Panc1 (cell line): ENCODE measurements around the gene MRPL11.

Source experiments
- POLR2AphosphoS5 ChIP-seq: IDR thresholded peaks from 2 replicates; pipeline ENCODE4 v1.6.1; 2012; ENCODE audit warnings: mild to moderate bottlenecking, low read depth, low read length, moderate library complexity
- SIN3A ChIP-seq: IDR thresholded peaks from 2 replicates; pipeline ENCODE4 v1.6.1; 2012; ENCODE audit warnings: low read depth, mild to moderate bottlenecking, low read length, moderate library complexity, borderline replicate concordance; ENCODE audit not compliant: insufficient read depth
- TCF7L2 ChIP-seq: IDR thresholded peaks from 2 replicates; pipeline ENCODE4 v1.6.1; 2011; ENCODE audit warnings: mild to moderate bottlenecking, low read depth, low read length, inconsistent platforms
- TF ChIP-seq, protein P1 (sequence below): fragments of 450-650 bp; IDR thresholded peaks from 2 replicates; pipeline ENCODE4 v1.5.1; 2017; ENCODE audit warnings: mild to moderate bottlenecking
- TF ChIP-seq, protein P2 (sequence below), 2 experiments: IDR thresholded peaks; 2 replicates each; pipeline ENCODE4 v1.6.1; 2011 to 2012; ENCODE audit warnings: low read depth in 2 of 2, control low read depth in 1 of 2, low read length in 1 of 2, mild to moderate bottlenecking in 1 of 2, moderate library complexity in 1 of 2; ENCODE audit not compliant: insufficient read depth in 1 of 2

DNA sequence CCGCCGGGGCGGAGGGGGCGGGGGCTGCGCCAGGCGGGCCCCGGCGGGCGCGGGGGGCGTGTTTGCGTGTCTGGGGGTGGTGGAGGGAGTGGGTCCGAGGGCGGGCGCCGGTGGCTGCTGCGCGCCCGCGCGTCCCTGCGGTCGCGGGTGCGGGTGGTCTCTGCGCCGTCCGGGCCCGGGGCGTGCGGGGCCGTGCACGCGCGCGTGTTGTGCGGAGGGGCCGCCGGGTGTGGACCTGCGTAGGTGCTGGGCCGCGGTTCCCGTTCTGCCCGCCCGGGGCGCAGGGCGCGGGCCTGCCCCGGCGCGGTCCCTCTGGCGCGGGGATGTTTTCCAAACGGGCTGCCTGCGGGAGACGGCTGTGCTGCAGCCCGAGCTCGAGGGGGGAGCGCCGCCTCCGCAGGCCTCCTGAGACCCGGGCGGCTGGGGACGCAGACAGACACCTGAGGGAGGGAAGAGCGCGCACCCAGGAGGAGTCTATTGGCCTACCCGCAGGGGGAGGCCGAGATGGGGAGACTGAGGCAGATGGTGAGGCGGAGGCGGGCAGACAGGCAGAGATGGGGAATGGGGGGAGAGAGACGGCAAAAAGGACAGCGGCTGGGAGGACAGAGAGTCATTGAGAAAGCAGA lies 28.5 kb upstream of the MRPL11 start:
- TF ChIP-seq, protein P1, sequence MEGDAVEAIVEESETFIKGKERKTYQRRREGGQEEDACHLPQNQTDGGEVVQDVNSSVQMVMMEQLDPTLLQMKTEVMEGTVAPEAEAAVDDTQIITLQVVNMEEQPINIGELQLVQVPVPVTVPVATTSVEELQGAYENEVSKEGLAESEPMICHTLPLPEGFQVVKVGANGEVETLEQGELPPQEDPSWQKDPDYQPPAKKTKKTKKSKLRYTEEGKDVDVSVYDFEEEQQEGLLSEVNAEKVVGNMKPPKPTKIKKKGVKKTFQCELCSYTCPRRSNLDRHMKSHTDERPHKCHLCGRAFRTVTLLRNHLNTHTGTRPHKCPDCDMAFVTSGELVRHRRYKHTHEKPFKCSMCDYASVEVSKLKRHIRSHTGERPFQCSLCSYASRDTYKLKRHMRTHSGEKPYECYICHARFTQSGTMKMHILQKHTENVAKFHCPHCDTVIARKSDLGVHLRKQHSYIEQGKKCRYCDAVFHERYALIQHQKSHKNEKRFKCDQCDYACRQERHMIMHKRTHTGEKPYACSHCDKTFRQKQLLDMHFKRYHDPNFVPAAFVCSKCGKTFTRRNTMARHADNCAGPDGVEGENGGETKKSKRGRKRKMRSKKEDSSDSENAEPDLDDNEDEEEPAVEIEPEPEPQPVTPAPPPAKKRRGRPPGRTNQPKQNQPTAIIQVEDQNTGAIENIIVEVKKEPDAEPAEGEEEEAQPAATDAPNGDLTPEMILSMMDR: no peak
- TF ChIP-seq POLR2AphosphoS5 (no peak), SIN3A (no peak), TCF7L2 (no peak; the same call in 1 of the 2 replicates)
- TF ChIP-seq, protein P2, sequence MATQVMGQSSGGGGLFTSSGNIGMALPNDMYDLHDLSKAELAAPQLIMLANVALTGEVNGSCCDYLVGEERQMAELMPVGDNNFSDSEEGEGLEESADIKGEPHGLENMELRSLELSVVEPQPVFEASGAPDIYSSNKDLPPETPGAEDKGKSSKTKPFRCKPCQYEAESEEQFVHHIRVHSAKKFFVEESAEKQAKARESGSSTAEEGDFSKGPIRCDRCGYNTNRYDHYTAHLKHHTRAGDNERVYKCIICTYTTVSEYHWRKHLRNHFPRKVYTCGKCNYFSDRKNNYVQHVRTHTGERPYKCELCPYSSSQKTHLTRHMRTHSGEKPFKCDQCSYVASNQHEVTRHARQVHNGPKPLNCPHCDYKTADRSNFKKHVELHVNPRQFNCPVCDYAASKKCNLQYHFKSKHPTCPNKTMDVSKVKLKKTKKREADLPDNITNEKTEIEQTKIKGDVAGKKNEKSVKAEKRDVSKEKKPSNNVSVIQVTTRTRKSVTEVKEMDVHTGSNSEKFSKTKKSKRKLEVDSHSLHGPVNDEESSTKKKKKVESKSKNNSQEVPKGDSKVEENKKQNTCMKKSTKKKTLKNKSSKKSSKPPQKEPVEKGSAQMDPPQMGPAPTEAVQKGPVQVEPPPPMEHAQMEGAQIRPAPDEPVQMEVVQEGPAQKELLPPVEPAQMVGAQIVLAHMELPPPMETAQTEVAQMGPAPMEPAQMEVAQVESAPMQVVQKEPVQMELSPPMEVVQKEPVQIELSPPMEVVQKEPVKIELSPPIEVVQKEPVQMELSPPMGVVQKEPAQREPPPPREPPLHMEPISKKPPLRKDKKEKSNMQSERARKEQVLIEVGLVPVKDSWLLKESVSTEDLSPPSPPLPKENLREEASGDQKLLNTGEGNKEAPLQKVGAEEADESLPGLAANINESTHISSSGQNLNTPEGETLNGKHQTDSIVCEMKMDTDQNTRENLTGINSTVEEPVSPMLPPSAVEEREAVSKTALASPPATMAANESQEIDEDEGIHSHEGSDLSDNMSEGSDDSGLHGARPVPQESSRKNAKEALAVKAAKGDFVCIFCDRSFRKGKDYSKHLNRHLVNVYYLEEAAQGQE (IDR thresholded peaks at IDR 0.05; ENCODE audit: insufficient read depth in 1 of 2, low read depth in 2 of 2, low read length in 1 of 2): no peak
